CD4-positive, alpha-beta memory T cell (primary cell): Measurements from ENCODE around the gene SHMT2. TPM values are rescaled to one million over a fixed set of nuclear protein-coding genes. Genes with fewer than 3 reads are reported as not detected.

Source experiments
- CTCF ChIA-PET: fragments of 350-600 bp; sonication (Branson Sonifier 250); formaldehyde crosslinking; loops from one replicate; lab custom pipeline; 2021; ENCODE audit warnings: inconsistent platforms; ENCODE audit not compliant: partially characterized antibody; lab: Charles Lee
- POLR2A ChIA-PET: fragments of 350-600 bp; sonication (Branson Sonifier 250); formaldehyde crosslinking; loops from one replicate; lab custom pipeline; 2021; ENCODE audit not compliant: partially characterized antibody; lab: Charles Lee
- DNase-seq, 5 donors: peaks; one replicate each; pipeline versions ENCODE4 v3.0.0 to v3.0.0-alpha.2; 2020 to 2022; ENCODE audit warnings: mixed read lengths in 1 of 5
- H3K27ac ChIP-seq: one replicate; pipeline ENCODE4 v1.7.0; 2013; ENCODE audit warnings: low read depth, low read length
- H3K27me3 ChIP-seq: 2 replicates; pipeline ENCODE4 v1.7.0; 2013; ENCODE audit warnings: mild to moderate bottlenecking, low read length, moderate library complexity; ENCODE audit not compliant: insufficient read depth
- H3K36me3 ChIP-seq: 2 replicates; pipeline ENCODE4 v1.7.0; 2013; ENCODE audit warnings: mild to moderate bottlenecking, low read length, moderate library complexity; ENCODE audit not compliant: insufficient read depth
- H3K4me1 ChIP-seq: 2 replicates; pipeline ENCODE4 v1.7.0; 2013; ENCODE audit warnings: mild to moderate bottlenecking, low read length, moderate library complexity; ENCODE audit not compliant: insufficient read depth
- H3K4me3 ChIP-seq, 2 donors: one replicate each; pipeline ENCODE4 v1.7.0; 2013; ENCODE audit warnings: low read length in 2 of 2, mild to moderate bottlenecking in 1 of 2
- H3K9me3 ChIP-seq, 2 donors: one replicate each; pipeline ENCODE4 v1.7.0; 2013; ENCODE audit warnings: low read length in 2 of 2, control low read depth in 1 of 2; ENCODE audit not compliant: control insufficient read depth in 1 of 2
- H3K27ac Mint-ChIP-seq, 7 donors: one replicate each; pipeline ENCODE4 v1.8.0; 2020 to 2021; ENCODE audit warnings: mixed read lengths in 7 of 7, mild to moderate bottlenecking in 6 of 7, inconsistent platforms in 3 of 7, moderate library complexity in 3 of 7
- H3K27me3 Mint-ChIP-seq, 2 donors: one replicate each; pipeline ENCODE4 v1.8.0; 2020 to 2021; ENCODE audit warnings: mixed read lengths in 2 of 2
- H3K36me3 Mint-ChIP-seq, 2 donors: one replicate each; pipeline ENCODE4 v1.8.0; 2020 to 2021; ENCODE audit warnings: mixed read lengths in 2 of 2, inconsistent platforms in 1 of 2, mild to moderate bottlenecking in 1 of 2
- H3K4me1 Mint-ChIP-seq, 4 donors: one replicate each; pipeline ENCODE4 v1.8.0; 2020 to 2021; ENCODE audit warnings: mixed read lengths in 4 of 4, mild to moderate bottlenecking in 1 of 4
- H3K4me3 Mint-ChIP-seq, 8 donors: one replicate each; pipeline ENCODE4 v1.8.0; 2020 to 2021; ENCODE audit warnings: mixed read lengths in 8 of 8, mild to moderate bottlenecking in 7 of 8, moderate library complexity in 6 of 8, inconsistent platforms in 3 of 8
- H3K9me3 Mint-ChIP-seq, 8 donors: one replicate each; pipeline ENCODE4 v1.8.0; 2020 to 2021; ENCODE audit warnings: mixed read lengths in 8 of 8, mild to moderate bottlenecking in 5 of 8, inconsistent platforms in 3 of 8, moderate library complexity in 1 of 8
- intact Hi-C: fragments of 100-400 bp; cut with micrococcal nuclease; formaldehyde crosslinking; loops from one replicate; pipeline ENCODE4 v1.15.1; 2023
- polyA plus RNA-seq, 2 donors: library from polyadenylated mRNA; unstranded; fragments of 300-500 nt; fragmentation: Illumina TruSeq; gene quantifications; one replicate each; pipeline ENCODE4 v1.2.3, GENCODE V29; 2021
- total RNA-seq, 2 experiments: library from RNA; stranded (reverse); gene quantifications; one replicate each; pipeline ENCODE4 v1.2.3, GENCODE V29; 2021

SHMT2 gene
- total and polyA plus RNA-seq, 4 experiments from 2014 or later: 39.8 to 46.1 (median 43.2) TPM

DNA sequence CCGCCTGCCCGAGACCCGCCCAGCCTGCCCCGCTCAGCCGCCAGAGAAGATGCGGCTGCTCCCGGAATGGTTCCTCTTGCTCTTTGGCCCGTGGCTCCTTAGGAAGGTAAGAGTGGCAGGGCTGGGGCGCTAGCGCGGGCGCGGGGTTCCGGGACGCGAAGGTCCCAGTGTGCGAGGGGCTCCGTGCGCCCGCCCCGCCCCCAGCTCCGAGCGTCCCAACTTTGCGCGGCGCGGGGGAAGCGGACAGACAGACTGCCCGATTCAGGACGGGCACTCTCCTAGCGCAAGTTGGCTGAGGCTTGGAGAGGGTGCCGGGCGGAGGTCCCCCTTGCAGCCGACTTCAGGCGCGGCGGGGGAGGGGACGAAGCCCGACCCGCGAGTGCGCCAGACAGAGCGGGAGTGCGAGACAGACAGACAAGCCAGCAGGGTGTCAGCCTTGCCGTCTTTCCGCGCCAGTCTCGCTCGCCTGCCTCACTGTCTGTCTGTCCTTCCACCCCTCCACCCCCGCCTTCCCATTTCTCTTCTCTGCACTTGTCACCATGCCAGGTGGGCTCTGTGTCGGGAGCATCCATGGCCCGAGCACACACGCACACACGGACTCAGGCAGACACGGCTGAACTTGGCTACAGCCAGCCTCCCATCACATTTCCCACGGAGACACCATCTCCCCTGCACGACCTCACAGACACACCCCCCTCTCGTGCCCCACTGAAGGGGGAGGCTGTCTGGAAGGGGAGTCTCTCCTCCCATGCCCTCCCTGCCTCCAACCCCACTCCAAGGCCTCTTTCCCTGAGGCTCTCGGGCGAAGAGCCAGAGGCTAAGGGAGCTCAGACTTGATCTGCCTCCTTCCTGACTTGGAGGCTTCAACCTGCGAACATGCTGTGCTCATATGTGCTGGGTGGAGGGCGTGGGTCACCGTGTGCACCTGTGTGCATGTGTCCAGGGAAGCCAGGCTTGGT lies 12.3 kb upstream of the SHMT2 start:
- H3K4me3 Mint-ChIP-seq: peak overlapping the region; percentile 75 to 92 (median 84)
- H3K9me3 Mint-ChIP-seq: peaks cover 0 to 2% (median 0%) of the 10 kb centered on the region in 8 donors
- Histone ChIP-seq H3K9me3 (no peaks in the 10 kb centered on the region), H3K4me3 (peak overlapping the region in 1 of 2 donors; percentile 19), H3K36me3 (no peaks in the 10 kb centered on the region), H3K27me3 (peaks cover 71% of the 10 kb centered on the region), H3K27ac (no peak overlapping the region), H3K4me1 (peaks cover 51% of the 10 kb centered on the region)
- intact Hi-C loops: loop anchor here (1.0 kb wide), 1 partner anchor 12 kb away; the partner anchor contains the start of gene SHMT2
- peaks cover 57 to 66% of the 10 kb centered on the region in 2 donors for H3K27me3 Mint-ChIP-seq
- no peaks in the 10 kb centered on the region for H3K36me3 Mint-ChIP-seq
- ChIA-PET POLR2A (interaction anchor here (1.2 to 8.0 kb wide), 2 partner anchors 10 to 24 kb away, joined by 5 to 86 read pairs; no protein-coding TSS in a partner anchor), CTCF (interaction anchor here (1.2 to 10.8 kb wide), 4 partner anchors 10 to 35 kb away, joined by 3 to 415 read pairs (median 80); partner anchors contain the start of gene SHMT2)
- peaks cover 41 to 73% (median 44%) of the 10 kb centered on the region in 4 donors for H3K4me1 Mint-ChIP-seq
- peak in 1 of 5 donors; percentile 61 for DNase-seq
- H3K27ac Mint-ChIP-seq: peak overlapping the region in 3 of 7 donors; percentile 37 to 86 (median 86)

DNA sequence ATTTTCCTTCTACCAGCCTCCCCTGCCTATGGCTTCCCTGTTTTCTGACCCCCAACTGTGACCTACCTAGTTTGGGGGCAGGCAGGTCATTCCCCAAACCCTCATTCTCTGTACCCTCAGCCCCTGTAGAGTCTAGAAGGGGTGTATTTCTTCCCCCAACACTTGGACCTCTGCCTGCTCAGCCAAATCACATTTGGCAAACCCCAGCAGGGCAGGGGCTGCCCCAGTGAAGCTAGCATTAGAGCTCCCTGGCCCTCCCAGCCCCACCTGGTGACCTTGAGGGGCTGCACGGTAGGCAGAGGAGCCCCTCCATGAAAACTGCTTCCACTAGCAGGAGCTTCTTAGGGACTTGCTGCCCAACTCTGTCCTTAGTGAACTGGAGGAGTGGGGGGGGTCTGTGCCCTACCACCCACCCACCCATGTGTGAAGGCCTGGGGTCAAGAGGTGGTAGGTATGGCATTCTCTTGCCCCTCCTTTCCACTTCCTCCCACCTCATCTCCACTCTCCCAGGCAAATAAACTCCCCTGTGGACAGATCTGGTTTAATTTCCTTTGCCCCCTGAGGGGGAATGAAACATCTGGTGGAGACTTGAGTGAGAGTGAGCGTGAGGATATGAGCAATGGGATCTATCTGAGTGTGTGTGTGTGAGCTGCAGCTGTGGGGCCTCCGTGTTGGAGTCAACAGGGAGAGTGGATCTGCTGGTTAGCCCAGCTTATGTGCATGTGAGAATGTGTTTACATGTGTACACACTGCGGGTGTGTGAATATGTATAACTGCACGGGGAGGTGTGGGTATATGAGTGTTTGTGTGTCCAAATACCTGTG lies 11.3 kb upstream of the SHMT2 start:
- Mint-ChIP-seq H3K4me3 (peak overlapping the region in 5 of 8 donors; percentile 10 to 92 (median 81)), H3K27me3 (peaks cover 66 to 75% of the 10 kb centered on the region in 2 donors), H3K36me3 (no peaks in the 10 kb centered on the region), H3K27ac (peak overlapping the region in 2 of 7 donors; percentile 26 to 54), H3K9me3 (peaks cover 0 to 2% (median 0%) of the 10 kb centered on the region in 8 donors), H3K4me1 (peaks cover 40 to 72% (median 46%) of the 10 kb centered on the region in 4 donors)
- intact Hi-C loops: no loop called here
- Histone ChIP-seq H3K36me3 (no peaks in the 10 kb centered on the region), H3K4me3 (no peak overlapping the region), H3K27me3 (peaks cover 82% of the 10 kb centered on the region), H3K9me3 (no peaks in the 10 kb centered on the region), H3K27ac (no peak overlapping the region), H3K4me1 (peaks cover 51% of the 10 kb centered on the region)
- CTCF ChIA-PET: interaction anchor here (1.2 to 10.8 kb wide), 3 partner anchors 9 to 34 kb away, joined by 3 to 415 read pairs (median 4); a partner anchor contains a TSS
- POLR2A ChIA-PET: interaction anchor here (1.2 to 8.0 kb wide), 3 partner anchors 9 to 23 kb away, joined by 5 to 86 read pairs (median 9); partner anchors contain the start of gene SHMT2
- DNase-seq: no peak

GRCh38 chr12:57219205-57219992 lies 10.1 kb upstream of the SHMT2 start:
- peaks cover 31 to 67% (median 36%) of the 10 kb centered on the region in 4 donors for H3K4me1 Mint-ChIP-seq
- H3K4me3 Mint-ChIP-seq: peak overlapping the region in 1 of 8 donors; percentile 36
- no peaks in the 10 kb centered on the region for H3K36me3 Mint-ChIP-seq
- Histone ChIP-seq H3K4me3 (no peak overlapping the region), H3K27ac (no peak overlapping the region), H3K9me3 (no peaks in the 10 kb centered on the region), H3K4me1 (peaks cover 41% of the 10 kb centered on the region), H3K27me3 (peaks cover 83% of the 10 kb centered on the region), H3K36me3 (no peaks in the 10 kb centered on the region)
- peak overlapping the region in 1 of 7 donors; percentile 26 for H3K27ac Mint-ChIP-seq
- intact Hi-C loops: no loop called here
- CTCF ChIA-PET: interaction anchor here (0.9 to 10.8 kb wide), 2 partner anchors 8 to 23 kb away, joined by 3 to 415 read pairs; a partner anchor contains a TSS
- no peak for DNase-seq
- peaks cover 0 to 2% (median 0%) of the 10 kb centered on the region in 8 donors for H3K9me3 Mint-ChIP-seq
- peaks cover 66 to 71% of the 10 kb centered on the region in 2 donors for H3K27me3 Mint-ChIP-seq
- POLR2A ChIA-PET: interaction anchor here (1.7 to 8.0 kb wide), 2 partner anchors 10 to 22 kb away, joined by 9 to 86 read pairs; partner anchors contain the start of gene SHMT2

GRCh38 chr12:57219993-57220754 lies 9.3 kb upstream of the SHMT2 start:
- ChIA-PET CTCF (interaction anchor here (0.9 to 10.8 kb wide), 2 partner anchors 7 to 22 kb away, joined by 3 to 415 read pairs; a partner anchor contains a TSS), POLR2A (interaction anchor here (1.7 to 8.0 kb wide), 2 partner anchors 9 to 21 kb away, joined by 9 to 86 read pairs; partner anchors contain the start of gene SHMT2)
- H3K36me3 ChIP-seq: no peaks in the 10 kb centered on the region
- peaks cover 62 to 71% of the 10 kb centered on the region in 2 donors for H3K27me3 Mint-ChIP-seq
- no peaks in the 10 kb centered on the region for H3K9me3 ChIP-seq
- H3K4me1 ChIP-seq: peaks cover 40% of the 10 kb centered on the region
- no peaks in the 10 kb centered on the region for H3K36me3 Mint-ChIP-seq
- peaks cover 28 to 62% (median 34%) of the 10 kb centered on the region in 4 donors for H3K4me1 Mint-ChIP-seq
- no peak for DNase-seq
- peaks cover 81% of the 10 kb centered on the region for H3K27me3 ChIP-seq
- H3K27ac Mint-ChIP-seq: no peak overlapping the region
- H3K4me3 Mint-ChIP-seq: no peak overlapping the region
- intact Hi-C loops: no loop called here
- H3K4me3 ChIP-seq: no peak overlapping the region
- H3K27ac ChIP-seq: no peak overlapping the region
- H3K9me3 Mint-ChIP-seq: peaks cover 0 to 2% (median 0%) of the 10 kb centered on the region in 8 donors

DNA sequence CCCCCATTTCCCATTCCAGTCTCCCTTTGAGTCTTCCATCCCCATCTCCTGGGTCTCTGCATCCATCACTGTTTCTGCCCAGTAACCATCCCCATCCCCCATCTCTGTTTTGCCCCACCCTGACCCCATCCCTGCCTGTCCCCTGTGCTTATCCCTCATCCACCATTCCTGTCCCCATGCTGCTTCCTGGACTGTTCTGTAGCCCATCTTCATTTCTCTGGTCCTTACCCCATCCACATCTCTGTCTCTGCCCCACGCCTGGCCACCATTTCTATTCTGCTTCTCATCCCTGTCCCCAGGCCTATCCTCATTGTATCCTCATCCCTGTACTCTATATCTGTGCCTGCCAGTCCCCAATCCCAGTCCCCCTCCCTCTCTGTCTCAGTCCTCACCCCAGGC lies 8.7 kb upstream of the SHMT2 start:
- H3K27ac Mint-ChIP-seq: peak overlapping the region in 1 of 7 donors; percentile 2
- peaks cover 60 to 69% of the 10 kb centered on the region in 2 donors for H3K27me3 Mint-ChIP-seq
- CTCF ChIA-PET: interaction anchor here (1.2 to 11.8 kb wide), 2 partner anchors 9 to 21 kb away, joined by 5 to 245 read pairs; partner anchors contain the start of gene SHMT2
- H3K36me3 Mint-ChIP-seq: no peaks in the 10 kb centered on the region
- H3K27me3 ChIP-seq: peaks cover 81% of the 10 kb centered on the region
- H3K9me3 ChIP-seq: no peaks in the 10 kb centered on the region
- intact Hi-C loops: no loop called here
- no peak overlapping the region for H3K27ac ChIP-seq
- peaks cover 0 to 3% (median 0%) of the 10 kb centered on the region in 8 donors for H3K9me3 Mint-ChIP-seq
- POLR2A ChIA-PET: no interaction called here
- H3K4me3 Mint-ChIP-seq: peak overlapping the region in 2 of 8 donors; percentile 21 to 55
- no peak for DNase-seq
- no peaks in the 10 kb centered on the region for H3K36me3 ChIP-seq
- H3K4me1 Mint-ChIP-seq: peaks cover 27 to 62% (median 33%) of the 10 kb centered on the region in 4 donors
- H3K4me3 ChIP-seq: no peak overlapping the region
- H3K4me1 ChIP-seq: peaks cover 40% of the 10 kb centered on the region
